DOHH2 (cell line): ENCODE results near the gene INO80.
"Not testable (repeated sequence)": the region's sequence is repeated elsewhere in the genome, so short reads cannot be mapped to it uniquely, and the experiment has no call there.

Experiments
- H3F3A ChIP-seq: fragments of 200-600 bp; sonication (generic), shearing (Covaris generic); 2 replicates; pipeline ENCODE4 v1.6.0; 2016; ENCODE audit warnings: antibody characterized with exemption, mild to moderate bottlenecking; ENCODE audit not compliant: control insufficient read depth, insufficient read depth
- H3K27ac ChIP-seq: fragments of 200-600 bp; sonication (generic); 2 replicates; pipeline ENCODE4 v1.5.1; 2014; ENCODE audit warnings: low read depth, mild to moderate bottlenecking, low read length, moderate library complexity
- H3K27me3 ChIP-seq: fragments of 200-600 bp; sonication (generic); 2 replicates; pipeline ENCODE4 v1.6.1; 2014; ENCODE audit warnings: mild to moderate bottlenecking, low read length, mixed read lengths; ENCODE audit not compliant: control insufficient read depth
- H3K36me3 ChIP-seq: fragments of 200-600 bp; sonication (generic); 2 replicates; pipeline ENCODE4 v1.6.1; 2014; ENCODE audit warnings: mild to moderate bottlenecking, low read length, moderate library complexity, mixed read lengths; ENCODE audit not compliant: control insufficient read depth
- H3K4me1 ChIP-seq: fragments of 200-600 bp; sonication (generic); 2 replicates; pipeline ENCODE4 v1.6.1; 2014; ENCODE audit warnings: mild to moderate bottlenecking, low read length, mixed read lengths; ENCODE audit not compliant: control insufficient read depth
- H3K4me2 ChIP-seq: fragments of 200-600 bp; sonication (generic); 2 replicates; pipeline ENCODE4 v1.6.0; 2014; ENCODE audit warnings: mild to moderate bottlenecking, low read length, moderate library complexity
- H3K4me3 ChIP-seq: fragments of 200-600 bp; sonication (generic); 2 replicates; pipeline ENCODE4 v1.5.1; 2014; ENCODE audit warnings: mild to moderate bottlenecking, low read length, mixed read lengths
- H3K79me2 ChIP-seq: fragments of 200-600 bp; sonication (generic); 2 replicates; pipeline ENCODE4 v1.6.1; 2014; ENCODE audit warnings: mild to moderate bottlenecking, low read length, mixed read lengths; ENCODE audit not compliant: control insufficient read depth
- H3K9me2 ChIP-seq: fragments of 200-600 bp; sonication (generic); replicated peaks from 2 replicates; pipeline ENCODE4 v1.6.1; 2014; ENCODE audit warnings: mild to moderate bottlenecking, low read length, mixed read lengths; ENCODE audit not compliant: control insufficient read depth
- H3K9me3 ChIP-seq: fragments of 200-600 bp; sonication (generic); 2 replicates; pipeline ENCODE4 v1.6.1; 2014; ENCODE audit warnings: antibody characterized with exemption, low read length, mixed read lengths; ENCODE audit not compliant: control insufficient read depth, insufficient read depth
- H4K20me1 ChIP-seq: fragments of 200-600 bp; sonication (generic); 2 replicates; pipeline ENCODE4 v1.6.0; 2014; ENCODE audit warnings: low read depth, mild to moderate bottlenecking, antibody characterized with exemption, low read length, moderate library complexity; ENCODE audit not compliant: control insufficient read depth, insufficient read depth
- EZH2phosphoT487 ChIP-seq: fragments of 200-600 bp; sonication (generic); IDR thresholded peaks from 2 replicates; pipeline ENCODE4 v1.6.1; 2017; ENCODE audit warnings: borderline replicate concordance, mild to moderate bottlenecking, antibody characterized with exemption, low read length, moderate library complexity, mixed read lengths
- TF ChIP-seq, protein P1 (sequence below): fragments of 200-600 bp; sonication (generic); IDR thresholded peaks from one replicate; pipeline ENCODE4 v1.5.1; 2014; ENCODE audit warnings: antibody characterized with exemption, mild to moderate bottlenecking, low read depth, low read length; ENCODE audit not compliant: poor library complexity, severe bottlenecking

The INO80 gene

DNA sequence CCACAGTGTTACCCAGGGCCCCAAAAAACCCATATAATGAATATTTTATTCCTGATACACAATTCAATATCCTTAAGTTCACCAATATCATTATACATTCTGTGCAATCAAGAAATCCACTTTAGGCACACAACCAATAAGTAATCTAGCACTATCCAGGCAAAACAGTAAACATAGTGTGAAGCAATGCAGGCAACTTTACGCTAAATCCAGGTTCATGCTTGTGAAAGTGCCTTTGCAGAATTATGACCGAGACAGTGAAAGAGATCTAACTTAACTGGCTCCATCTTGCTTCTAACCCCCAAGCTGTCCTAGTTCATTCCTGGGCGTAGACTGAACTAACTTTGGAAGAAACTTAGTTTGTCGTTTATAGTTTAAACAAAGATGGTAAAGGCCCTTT lies 34.2 kb upstream of the INO80 start:
- Histone ChIP-seq H3K9me2 (no peaks in the 10 kb centered on the region), H3K27me3 (no peaks in the 10 kb centered on the region; the same call in 1 of the 2 replicates), H3K27ac (no peak overlapping the region), H3F3A (no peaks in the 10 kb centered on the region), H3K9me3 (no peaks in the 10 kb centered on the region), H3K79me2 (no peaks in the 10 kb centered on the region), H3K36me3 (no peaks in the 10 kb centered on the region), H3K4me1 (no peaks in the 10 kb centered on the region), H3K4me3 (no peak overlapping the region), H3K4me2 (no peak overlapping the region), H4K20me1 (no peaks in the 10 kb centered on the region)
- TF ChIP-seq EZH2phosphoT487 = no peak
- TF ChIP-seq, protein P1, sequence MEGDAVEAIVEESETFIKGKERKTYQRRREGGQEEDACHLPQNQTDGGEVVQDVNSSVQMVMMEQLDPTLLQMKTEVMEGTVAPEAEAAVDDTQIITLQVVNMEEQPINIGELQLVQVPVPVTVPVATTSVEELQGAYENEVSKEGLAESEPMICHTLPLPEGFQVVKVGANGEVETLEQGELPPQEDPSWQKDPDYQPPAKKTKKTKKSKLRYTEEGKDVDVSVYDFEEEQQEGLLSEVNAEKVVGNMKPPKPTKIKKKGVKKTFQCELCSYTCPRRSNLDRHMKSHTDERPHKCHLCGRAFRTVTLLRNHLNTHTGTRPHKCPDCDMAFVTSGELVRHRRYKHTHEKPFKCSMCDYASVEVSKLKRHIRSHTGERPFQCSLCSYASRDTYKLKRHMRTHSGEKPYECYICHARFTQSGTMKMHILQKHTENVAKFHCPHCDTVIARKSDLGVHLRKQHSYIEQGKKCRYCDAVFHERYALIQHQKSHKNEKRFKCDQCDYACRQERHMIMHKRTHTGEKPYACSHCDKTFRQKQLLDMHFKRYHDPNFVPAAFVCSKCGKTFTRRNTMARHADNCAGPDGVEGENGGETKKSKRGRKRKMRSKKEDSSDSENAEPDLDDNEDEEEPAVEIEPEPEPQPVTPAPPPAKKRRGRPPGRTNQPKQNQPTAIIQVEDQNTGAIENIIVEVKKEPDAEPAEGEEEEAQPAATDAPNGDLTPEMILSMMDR = no peak

DNA sequence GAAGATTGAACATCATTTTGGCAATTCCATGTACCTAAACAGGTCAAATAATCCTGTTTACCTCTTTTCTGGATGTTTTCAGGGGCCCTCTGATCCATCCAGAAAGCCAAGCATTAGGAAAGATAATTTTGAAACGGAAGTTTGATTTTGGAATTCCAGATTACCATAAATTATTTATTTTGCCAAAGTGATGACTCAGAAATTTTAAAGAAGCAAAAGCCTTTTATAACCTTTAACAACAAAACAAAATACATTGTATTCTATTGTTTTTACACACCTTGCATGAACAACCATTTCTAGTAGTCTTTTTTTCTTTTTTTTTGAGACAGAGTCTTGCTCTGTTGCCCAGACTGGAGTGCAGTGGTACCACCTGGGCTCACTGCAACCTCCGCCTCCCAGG lies 32.0 kb upstream of the INO80 start:
- Histone ChIP-seq H3K27me3 (no peaks in the 10 kb centered on the region), H3K79me2 (no peaks in the 10 kb centered on the region), H3K9me2 (no peaks in the 10 kb centered on the region), H3K9me3 (no peaks in the 10 kb centered on the region), H3F3A (no peaks in the 10 kb centered on the region), H3K4me1 (no peaks in the 10 kb centered on the region), H3K4me2 (no peak overlapping the region), H3K4me3 (no peak overlapping the region), H4K20me1 (no peaks in the 10 kb centered on the region), H3K36me3 (no peaks in the 10 kb centered on the region), H3K27ac (no peak overlapping the region)
- TF ChIP-seq, protein P1 = no peak
- TF ChIP-seq EZH2phosphoT487 = no peak

DNA sequence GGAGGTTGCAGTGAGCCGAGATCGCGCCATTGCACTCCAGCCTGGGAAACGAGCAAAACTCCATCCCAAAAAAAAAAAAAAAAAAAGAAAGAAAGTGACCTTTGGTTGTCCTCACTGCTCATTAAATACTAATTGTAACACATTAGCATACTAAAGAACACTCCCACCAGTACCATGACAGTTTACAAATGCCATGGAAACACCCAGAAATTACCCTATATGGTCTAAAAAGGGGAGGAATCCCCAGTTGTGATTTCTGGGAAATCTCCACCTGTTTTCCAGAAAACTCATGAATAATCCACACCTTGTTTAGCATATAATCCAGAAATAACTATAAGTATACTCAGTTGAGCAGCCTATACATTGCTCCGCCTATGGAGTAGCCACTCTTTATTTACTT lies 23.5 kb upstream of the INO80 start:
- Histone ChIP-seq H3K9me3 (no peaks in the 10 kb centered on the region), H4K20me1 (no peaks in the 10 kb centered on the region), H3K4me3 (no peak overlapping the region), H3F3A (no peaks in the 10 kb centered on the region), H3K79me2 (no peaks in the 10 kb centered on the region), H3K36me3 (no peaks in the 10 kb centered on the region), H3K4me2 (no peak overlapping the region), H3K27ac (no peak overlapping the region), H3K9me2 (no peaks in the 10 kb centered on the region), H3K27me3 (no peaks in the 10 kb centered on the region), H3K4me1 (no peaks in the 10 kb centered on the region)
- TF ChIP-seq EZH2phosphoT487 = no peak
- TF ChIP-seq, protein P1 = no peak

- H3K9me3 ChIP-seq, H3K79me2 ChIP-seq, H3K4me2 ChIP-seq, H3K4me1 ChIP-seq, H3K4me3 ChIP-seq, H3K9me2 ChIP-seq, H3K36me3 ChIP-seq, H3K27me3 ChIP-seq, H3K27ac ChIP-seq, H3F3A ChIP-seq, H4K20me1 ChIP-seq: not testable (repeated sequence)
Observed at GRCh38 chr15:41139112-41139511, 23.0 kb upstream of the INO80 start.

DNA sequence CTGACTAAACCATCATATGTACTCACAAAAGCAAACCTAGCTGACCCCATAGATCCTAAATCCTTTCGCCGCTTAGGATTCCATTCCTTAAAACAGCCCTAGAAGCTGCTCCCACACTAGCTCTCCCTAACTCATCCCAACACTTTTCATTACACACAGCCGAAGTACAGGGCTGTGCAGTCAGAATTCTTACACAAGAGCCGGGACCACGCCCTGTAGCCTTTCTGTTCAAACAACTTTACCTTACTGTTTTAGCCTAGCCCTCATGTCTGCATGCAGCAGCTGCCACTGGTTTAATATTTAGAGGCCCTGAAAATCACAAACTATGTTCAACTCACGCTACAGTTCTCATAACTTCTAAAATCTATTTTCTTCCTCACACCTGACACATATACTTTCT lies 19.5 kb upstream of the INO80 start:
- not testable (repeated sequence) for H3K27ac ChIP-seq

More for the DNA sequence above, 19.5 kb upstream of the INO80 start:
- H3K79me2 ChIP-seq, H4K20me1 ChIP-seq, H3F3A ChIP-seq, H3K4me3 ChIP-seq, H3K4me2 ChIP-seq, H3K36me3 ChIP-seq, H3K9me2 ChIP-seq, H3K4me1 ChIP-seq, H3K9me3 ChIP-seq: not testable (repeated sequence)
- peaks cover 12% of the 10 kb centered on the region; the same call in 1 of the 2 replicates for H3K27me3 ChIP-seq
